HCT116 (cell line): ENCODE data around the gene ELOVL4.

Experiments used
- POLR2A ChIP-seq: IDR thresholded peaks from 2 replicates; pipeline ENCODE4 v1.7.0; 2011; ENCODE audit warnings: borderline replicate concordance; ENCODE audit not compliant: insufficient read depth, insufficient read length; ENCODE audit errors: extremely low read depth
- TF ChIP-seq, protein P1 (sequence below), 3 experiments: fragments of 200-600 bp in 1 of 3; sonication (generic) in 1 of 3; IDR thresholded peaks in 2 of 3; conservative IDR thresholded peaks in 1 of 3; 2 replicates each; pipeline ENCODE4 v1.5.1; 2012 to 2017; ENCODE audit warnings: low read depth in 2 of 3, low read length in 2 of 3, antibody characterized with exemption in 1 of 3, borderline replicate concordance in 1 of 3, control low read depth in 1 of 3, mild to moderate bottlenecking in 1 of 3, mixed read lengths in 1 of 3, mixed run types in 1 of 3, moderate library complexity in 1 of 3; ENCODE audit not compliant: insufficient read depth in 1 of 3

DNA sequence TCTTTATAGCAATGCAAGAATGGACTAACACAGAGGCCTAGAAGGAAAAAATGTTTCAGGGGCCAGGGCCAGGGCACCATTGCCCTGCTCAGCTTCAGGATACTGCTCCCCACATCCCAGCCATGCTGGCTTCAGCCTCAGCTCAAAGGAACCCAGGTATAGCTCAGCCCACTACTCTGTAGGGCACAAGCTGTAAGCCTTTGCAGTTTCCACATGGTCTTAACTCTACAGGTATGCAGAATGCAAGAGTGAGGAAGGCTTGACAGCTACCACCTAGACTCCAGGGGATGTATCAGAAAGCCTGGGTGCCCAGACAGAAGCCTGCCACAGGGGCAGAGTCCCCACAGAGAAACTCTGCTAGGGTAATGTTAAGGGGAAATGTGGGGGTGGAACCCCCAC is 46.6 kb upstream of the ELOVL4 start:
- TF ChIP-seq, protein P1, sequence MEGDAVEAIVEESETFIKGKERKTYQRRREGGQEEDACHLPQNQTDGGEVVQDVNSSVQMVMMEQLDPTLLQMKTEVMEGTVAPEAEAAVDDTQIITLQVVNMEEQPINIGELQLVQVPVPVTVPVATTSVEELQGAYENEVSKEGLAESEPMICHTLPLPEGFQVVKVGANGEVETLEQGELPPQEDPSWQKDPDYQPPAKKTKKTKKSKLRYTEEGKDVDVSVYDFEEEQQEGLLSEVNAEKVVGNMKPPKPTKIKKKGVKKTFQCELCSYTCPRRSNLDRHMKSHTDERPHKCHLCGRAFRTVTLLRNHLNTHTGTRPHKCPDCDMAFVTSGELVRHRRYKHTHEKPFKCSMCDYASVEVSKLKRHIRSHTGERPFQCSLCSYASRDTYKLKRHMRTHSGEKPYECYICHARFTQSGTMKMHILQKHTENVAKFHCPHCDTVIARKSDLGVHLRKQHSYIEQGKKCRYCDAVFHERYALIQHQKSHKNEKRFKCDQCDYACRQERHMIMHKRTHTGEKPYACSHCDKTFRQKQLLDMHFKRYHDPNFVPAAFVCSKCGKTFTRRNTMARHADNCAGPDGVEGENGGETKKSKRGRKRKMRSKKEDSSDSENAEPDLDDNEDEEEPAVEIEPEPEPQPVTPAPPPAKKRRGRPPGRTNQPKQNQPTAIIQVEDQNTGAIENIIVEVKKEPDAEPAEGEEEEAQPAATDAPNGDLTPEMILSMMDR (IDR thresholded peaks at IDR 0.05 in 2 of 3, conservative IDR thresholded peaks at IDR 0.05 in 1 of 3; ENCODE audit: borderline replicate concordance in 1 of 3, insufficient read depth in 1 of 3, low read depth in 2 of 3, low read length in 2 of 3): no peak
- TF ChIP-seq POLR2A: no peak
